KMS-11 (cell line): ENCODE measurements around the gene FAM120B.

Source experiments
- H2AFZ ChIP-seq: fragments of 200-600 bp; sonication (generic); 2 replicates; pipeline ENCODE4 v1.6.1; 2016; ENCODE audit warnings: antibody characterized with exemption, mixed run types, low read depth
- H3K27ac ChIP-seq: fragments of 200-600 bp; sonication (generic); 2 replicates; pipeline ENCODE4 v1.6.1; 2016; ENCODE audit warnings: mild to moderate bottlenecking, mixed run types
- H3K27me3 ChIP-seq: fragments of 200-600 bp; sonication (generic); 2 replicates; pipeline ENCODE4 v1.6.1; 2017; ENCODE audit warnings: mild to moderate bottlenecking, low read depth, mixed run types, moderate library complexity; ENCODE audit not compliant: insufficient read depth
- H3K36me3 ChIP-seq: fragments of 200-600 bp; sonication (generic); 2 replicates; pipeline ENCODE4 v1.6.1; 2017; ENCODE audit warnings: mild to moderate bottlenecking, mixed run types; ENCODE audit not compliant: insufficient read depth
- H3K4me1 ChIP-seq: fragments of 200-600 bp; sonication (generic); 2 replicates; pipeline ENCODE4 v1.6.1; 2016; ENCODE audit warnings: mild to moderate bottlenecking, low read depth, mixed run types; ENCODE audit not compliant: poor library complexity, severe bottlenecking
- H3K4me2 ChIP-seq: fragments of 200-600 bp; sonication (generic); 2 replicates; pipeline ENCODE4 v1.7.0; 2016; ENCODE audit warnings: mild to moderate bottlenecking, mixed run types
- H3K4me3 ChIP-seq: fragments of 200-600 bp; sonication (generic); IDR thresholded peaks from 2 replicates; pipeline ENCODE4 v1.6.1; 2017; ENCODE audit warnings: low read depth, low read length, mixed read lengths; ENCODE audit not compliant: insufficient read depth
- H3K79me2 ChIP-seq: fragments of 200-600 bp; sonication (generic); 2 replicates; pipeline ENCODE4 v1.6.1; 2016; ENCODE audit warnings: low read depth, mixed run types; ENCODE audit not compliant: insufficient read depth
- H3K9ac ChIP-seq: fragments of 200-600 bp; sonication (generic); 2 replicates; pipeline ENCODE4 v1.6.1; 2016; ENCODE audit warnings: mild to moderate bottlenecking, mixed run types
- H4K20me1 ChIP-seq: fragments of 200-600 bp; sonication (generic); 2 replicates; pipeline ENCODE4 v1.6.1; 2016; ENCODE audit warnings: mild to moderate bottlenecking, mixed run types; ENCODE audit not compliant: insufficient read depth
- CTCF ChIP-seq: fragments of 200-600 bp; sonication (generic); conservative IDR thresholded peaks from 2 replicates; pipeline ENCODE4 v1.6.1; 2017; ENCODE audit warnings: low read depth, mild to moderate bottlenecking, antibody characterized with exemption, low read length, moderate library complexity, mixed read lengths

FAM120B gene

GRCh38 chr6:170260686-170261085 is 45.9 kb upstream of the FAM120B start:
- no peak overlapping the region for H3K9ac ChIP-seq
- H3K4me1 ChIP-seq: no peaks in the 10 kb centered on the region
- H3K4me2 ChIP-seq: no peak overlapping the region
- no peak for TF ChIP-seq CTCF
- no peak overlapping the region for H3K27ac ChIP-seq
- no peak overlapping the region for H2AFZ ChIP-seq
- H3K4me3 ChIP-seq: no peak overlapping the region
- H4K20me1 ChIP-seq: no peaks in the 10 kb centered on the region
- no peaks in the 10 kb centered on the region for H3K79me2 ChIP-seq
- no peaks in the 10 kb centered on the region for H3K36me3 ChIP-seq
- no peaks in the 10 kb centered on the region; the same call in 1 of the 2 replicates for H3K27me3 ChIP-seq

GRCh38 chr6:170261643-170262488 is 44.7 kb upstream of the FAM120B start:
- Histone ChIP-seq H3K9ac (no peak overlapping the region), H3K79me2 (no peaks in the 10 kb centered on the region), H3K4me1 (no peaks in the 10 kb centered on the region), H3K27me3 (no peaks in the 10 kb centered on the region; the same call in 1 of the 2 replicates), H3K36me3 (no peaks in the 10 kb centered on the region), H3K27ac (no peak overlapping the region), H2AFZ (no peak overlapping the region), H4K20me1 (no peaks in the 10 kb centered on the region), H3K4me3 (no peak overlapping the region), H3K4me2 (no peak overlapping the region)
- no peak for TF ChIP-seq CTCF

GRCh38 chr6:170262489-170263088 is 44.0 kb upstream of the FAM120B start:
- Histone ChIP-seq H3K4me1 (no peaks in the 10 kb centered on the region), H3K27me3 (no peaks in the 10 kb centered on the region; the same call in 1 of the 2 replicates), H3K36me3 (no peaks in the 10 kb centered on the region), H3K27ac (no peak overlapping the region), H3K79me2 (no peaks in the 10 kb centered on the region), H4K20me1 (no peaks in the 10 kb centered on the region), H3K4me3 (no peak overlapping the region), H2AFZ (no peak overlapping the region), H3K4me2 (no peak overlapping the region), H3K9ac (no peak overlapping the region)
- TF ChIP-seq CTCF: no peak

GRCh38 chr6:170263410-170263809 is 43.1 kb upstream of the FAM120B start:
- Histone ChIP-seq H3K27me3 (no peaks in the 10 kb centered on the region; the same call in 1 of the 2 replicates), H3K4me2 (no peak overlapping the region), H2AFZ (no peak overlapping the region), H3K4me3 (no peak overlapping the region), H3K79me2 (no peaks in the 10 kb centered on the region), H3K36me3 (no peaks in the 10 kb centered on the region), H3K27ac (no peak overlapping the region), H3K4me1 (no peaks in the 10 kb centered on the region), H3K9ac (no peak overlapping the region), H4K20me1 (no peaks in the 10 kb centered on the region)
- no peak for TF ChIP-seq CTCF
